ENCODE data around the gene RCOR1. TPM values are rescaled to one million over a fixed set of nuclear protein-coding genes. Genes with fewer than 3 reads are reported as not detected.
"Not testable (repeated sequence)": the region's sequence is repeated elsewhere in the genome, so short reads cannot be mapped to it uniquely, and the experiment has no call there.

The RCOR1 gene
- total RNA-seq, 2 experiments from 2014 or later = 16.1 to 16.2 TPM

- intact Hi-C loops (cut with micrococcal nuclease) = no loop called here
- no peak for ATAC-seq
- ChIA-PET POLR2A (interaction anchor here (1.1 kb wide), 1 partner anchor 16 kb away, joined by 5 read pairs; no protein-coding TSS in a partner anchor), CTCF (interaction anchor here (1.0 to 1.6 kb wide), 2 partner anchors 9 to 16 kb away, joined by 3 to 8 read pairs; no protein-coding TSS in a partner anchor)
- TF ChIP-seq CTCF (IDR thresholded peaks at IDR 0.05) = no peak
- DNase-seq = no peak
- H3K27ac Mint-ChIP-seq = no peak overlapping the region
- H3K4me3 Mint-ChIP-seq = no peak overlapping the region
- H3K9me3 Mint-ChIP-seq = no peaks in the 10 kb centered on the region
- peaks cover 19% of the 10 kb centered on the region for H3K4me1 Mint-ChIP-seq (ENCODE audit: low read depth)
- H3K27me3 Mint-ChIP-seq = no peaks in the 10 kb centered on the region
- peaks cover 15% of the 10 kb centered on the region for H3K36me3 Mint-ChIP-seq (ENCODE audit: low read depth)
Measured at GRCh38 chr14:102610968-102611811, 18.7 kb downstream of the RCOR1 start.

DNA sequence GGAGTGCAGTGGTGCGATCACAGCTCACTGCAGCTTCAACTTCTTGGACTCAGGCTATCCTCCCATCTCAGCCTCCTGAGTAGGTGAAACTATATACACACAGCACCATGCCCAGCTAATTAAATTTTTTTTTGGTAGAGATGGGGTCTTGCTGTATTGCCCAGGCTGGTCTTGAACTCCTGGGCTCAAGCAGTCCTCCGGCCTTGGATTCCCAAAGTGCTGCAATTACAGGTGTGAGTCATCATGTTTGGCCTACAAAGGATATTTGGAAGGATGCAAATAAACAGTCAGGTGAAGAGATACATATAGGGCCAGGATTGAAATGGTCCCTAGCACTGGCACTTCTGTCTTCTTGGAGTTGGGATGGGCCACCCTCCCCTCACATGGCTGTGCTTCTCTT is 23.9 kb downstream of the RCOR1 start:
- POLR2A ChIA-PET = interaction anchor here (1.5 kb wide), 1 partner anchor 12 kb away, joined by 3 read pairs; no protein-coding TSS in a partner anchor
- ATAC-seq = no peak
- intact Hi-C loops (cut with micrococcal nuclease) = no loop called here

DNA sequence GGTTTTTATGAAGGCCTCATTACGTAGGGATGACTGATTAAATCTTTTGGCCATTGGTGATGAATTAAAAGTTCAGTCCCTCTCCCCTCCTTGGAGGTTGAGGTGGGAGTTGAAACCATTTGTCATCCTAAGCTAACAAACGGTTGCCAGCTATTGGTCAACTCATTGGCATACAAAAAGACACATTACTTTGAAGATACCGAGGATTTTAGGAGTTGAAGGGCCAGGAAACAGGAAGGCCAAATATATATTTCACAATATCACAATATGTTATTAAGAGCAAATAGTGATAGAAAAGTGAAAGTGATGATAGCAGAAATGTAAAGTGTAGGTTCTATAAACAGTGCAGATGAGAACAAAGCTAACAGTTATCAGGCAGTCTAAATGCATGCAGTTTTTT is 24.4 kb downstream of the RCOR1 start:
- DNase-seq (no peak), ATAC-seq (no peak)
- no peak overlapping the region for H3K4me3 Mint-ChIP-seq
- ChIA-PET POLR2A (interaction anchor here (0.8 to 1.5 kb wide), 2 partner anchors 10 to 13 kb away, joined by 3 to 4 read pairs; no protein-coding TSS in a partner anchor), CTCF (interaction anchor here (1.1 to 1.6 kb wide), 4 partner anchors 10 to 78 kb away, joined by 3 to 5 read pairs (median 3); no protein-coding TSS in a partner anchor)
- peaks cover 10% of the 10 kb centered on the region for H3K36me3 Mint-ChIP-seq (ENCODE audit: low read depth)
- H3K4me1 Mint-ChIP-seq (ENCODE audit: low read depth) = peaks cover 30% of the 10 kb centered on the region
- no peak overlapping the region for H3K27ac Mint-ChIP-seq
- intact Hi-C loops (cut with micrococcal nuclease) = no loop called here
- TF ChIP-seq CTCF (IDR thresholded peaks at IDR 0.05) = no peak
- H3K9me3 Mint-ChIP-seq = no peaks in the 10 kb centered on the region
- H3K27me3 Mint-ChIP-seq = no peaks in the 10 kb centered on the region

More for the DNA sequence above, 23.9 kb downstream of the RCOR1 start:
- Mint-ChIP-seq H3K9me3 (no peaks in the 10 kb centered on the region), H3K36me3 (ENCODE audit: low read depth) (peaks cover 10% of the 10 kb centered on the region), H3K4me1 (ENCODE audit: low read depth) (peaks cover 26% of the 10 kb centered on the region), H3K4me3 (no peak overlapping the region), H3K27me3 (no peaks in the 10 kb centered on the region), H3K27ac (no peak overlapping the region)
- CTCF ChIA-PET = interaction anchor here (1.1 to 1.6 kb wide), 4 partner anchors 9 to 78 kb away, joined by 3 to 5 read pairs (median 3); no protein-coding TSS in a partner anchor
- no peak for TF ChIP-seq CTCF (IDR thresholded peaks at IDR 0.05)
- no peak for DNase-seq

GRCh38 chr14:102619012-102619411 is 26.6 kb downstream of the RCOR1 start:
- intact Hi-C loops (cut with micrococcal nuclease); POLR2A ChIA-PET; H3K27ac Mint-ChIP-seq; H3K36me3 Mint-ChIP-seq (ENCODE audit: low read depth); H3K27me3 Mint-ChIP-seq; DNase-seq; H3K9me3 Mint-ChIP-seq; H3K4me3 Mint-ChIP-seq; ATAC-seq: not testable (repeated sequence)
- CTCF ChIA-PET = interaction anchor here (0.9 to 3.1 kb wide), 3 partner anchors 24 to 182 kb away, joined by 3 to 13 read pairs (median 3); no protein-coding TSS in a partner anchor
- peaks cover 42% of the 10 kb centered on the region for H3K4me1 Mint-ChIP-seq (ENCODE audit: low read depth)

GRCh38 chr14:102620413-102620812 is 28.0 kb downstream of the RCOR1 start:
- Mint-ChIP-seq H3K4me3 (no peak overlapping the region), H3K27ac (no peak overlapping the region), H3K36me3 (ENCODE audit: low read depth) (peaks cover 3% of the 10 kb centered on the region), H3K4me1 (ENCODE audit: low read depth) (peaks cover 43% of the 10 kb centered on the region), H3K27me3 (no peaks in the 10 kb centered on the region), H3K9me3 (no peaks in the 10 kb centered on the region)
- intact Hi-C loops (cut with micrococcal nuclease) = no loop called here
- POLR2A ChIA-PET = no interaction called here
- DNase-seq = no peak
- no peak for TF ChIP-seq CTCF (IDR thresholded peaks at IDR 0.05)
- CTCF ChIA-PET = interaction anchor here (1.3 to 3.1 kb wide), 2 partner anchors 9 to 26 kb away, joined by 3 to 13 read pairs; no protein-coding TSS in a partner anchor
- no peak for ATAC-seq
